Upper lobe of right lung (tissue), 1 donor: ENCODE results near the gene IL31. TPM values are rescaled to one million over a fixed set of nuclear protein-coding genes. Genes with fewer than 3 reads are reported as not detected.
A peak's percentile ranks its signal among the peaks of the same experiment; 100 is the strongest.
"Not testable (repeated sequence)": the region's sequence is repeated elsewhere in the genome, so short reads cannot be mapped to it uniquely, and the experiment has no call there.

ENCODE experiments used
- ATAC-seq: fragments of 200-7000 bp; cut with Tn5 transposase; one replicate; pipeline ENCODE4 v1.9.1; 2020; ENCODE audit warnings: mild to moderate bottlenecking, moderate library complexity
- DNase-seq: peaks from one replicate; pipeline ENCODE4 v3.0.0-alpha.2; 2020
- H3K27ac ChIP-seq: fragments of 200-600 bp; one replicate; pipeline ENCODE4 v1.8.0; 2022
- H3K27me3 ChIP-seq: fragments of 200-600 bp; one replicate; pipeline ENCODE4 v1.8.0; 2022; ENCODE audit warnings: mild to moderate bottlenecking
- H3K36me3 ChIP-seq: fragments of 200-600 bp; one replicate; pipeline ENCODE4 v1.8.0; 2022
- H3K4me1 ChIP-seq: fragments of 200-600 bp; one replicate; pipeline ENCODE4 v1.8.0; 2022
- H3K4me3 ChIP-seq: fragments of 200-600 bp; one replicate; pipeline ENCODE4 v1.8.0; 2022; ENCODE audit warnings: mild to moderate bottlenecking
- H3K9me3 ChIP-seq: fragments of 200-600 bp; one replicate; pipeline ENCODE4 v1.8.0; 2022
- CTCF ChIP-seq: fragments of 200-600 bp; IDR thresholded peaks from one replicate; pipeline ENCODE4 v1.8.0; 2022; ENCODE audit warnings: antibody characterized with exemption
- intact Hi-C: fragments of 100-400 bp; cut with DNase I; formaldehyde crosslinking; loops from one replicate; pipeline ENCODE4 v1.11.0; 2022
- total RNA-seq: library from RNA; stranded (reverse); fragmentation: NEBNext Ultra II Directional; extraction: Animal tissue kit (Norgen Biotek cat#: 25700); gene quantifications from one replicate; pipeline ENCODE4 v1.2.1, GENCODE V29; 2021
- donor health status: DM: no; HTN: yes; CAD: no; lungs with severe emphysema.

Gene IL31
- total RNA-seq, 1 donor from 2014 or later = not detected

DNA sequence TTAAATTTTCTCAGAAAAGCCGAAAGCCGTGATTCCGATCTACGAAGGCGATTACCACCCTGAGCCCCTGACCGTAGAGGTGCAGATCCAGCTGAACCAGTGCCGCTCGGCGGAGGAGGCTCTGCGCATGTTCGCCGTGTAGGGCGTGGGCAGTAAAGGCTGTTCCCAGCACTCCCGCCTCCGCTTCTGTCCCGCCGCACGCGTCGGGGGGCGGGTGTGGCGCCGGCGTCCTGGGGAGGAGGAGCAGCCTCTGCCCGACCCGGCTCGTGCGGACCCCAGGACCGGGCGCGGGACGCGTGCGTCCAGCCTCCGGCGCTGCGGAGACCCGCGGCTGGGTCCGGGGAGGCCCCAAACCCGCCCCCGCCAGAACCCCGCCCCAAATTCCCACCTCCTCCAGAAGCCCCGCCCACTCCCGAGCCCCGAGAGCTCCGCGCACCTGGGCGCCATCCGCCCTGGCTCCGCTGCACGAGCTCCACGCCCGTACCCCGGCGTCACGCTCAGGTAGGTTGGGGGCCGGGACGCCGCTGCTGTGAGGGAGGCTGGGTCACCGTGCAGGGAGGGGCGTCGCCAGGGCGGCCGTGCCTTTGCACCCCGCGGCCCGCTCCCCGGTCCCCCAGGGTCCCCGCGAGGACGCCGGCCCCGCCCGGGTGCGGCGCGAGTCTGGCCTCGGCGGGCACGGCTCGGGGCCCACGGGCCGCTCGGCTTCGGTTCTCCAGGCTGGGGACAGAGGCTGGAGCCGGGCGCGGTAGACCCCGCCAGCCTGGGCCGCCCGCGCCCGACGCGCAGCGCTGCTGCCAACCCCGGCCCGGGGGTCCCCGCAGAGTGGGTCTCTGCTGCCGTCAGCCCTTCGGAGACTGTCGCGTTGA is 29.5 kb upstream of the IL31 start, which contains the start of gene B3GNT4:
Gene B3GNT4 (plus strand): TSS at position 409 of the 866 bp plus-strand sequence. CDS start 910 bp downstream, outside the sequence.
- DNase-seq (peak; percentile 88), ATAC-seq (peak; percentile 87)
- H3K36me3 ChIP-seq = peaks cover 14% of the 10 kb centered on the region
- H3K9me3 ChIP-seq = no peaks in the 10 kb centered on the region
- peaks cover 13% of the 10 kb centered on the region for H3K4me1 ChIP-seq
- no peak for TF ChIP-seq CTCF
- intact Hi-C loops = no loop called here
- H3K27ac ChIP-seq = no peak within 1 kb of the TSS
- peaks cover 63% of the 10 kb centered on the region for H3K27me3 ChIP-seq
- H3K4me3 ChIP-seq = peak within 1 kb of the TSS; percentile 64

GRCh38 chr12:122202811-122203210 is 28.8 kb upstream of the IL31 start:
- Histone ChIP-seq H3K4me1 (peaks cover 13% of the 10 kb centered on the region), H3K4me3 (peak overlapping the region; percentile 64), H3K27me3 (peaks cover 63% of the 10 kb centered on the region)
- intact Hi-C loops, H3K9me3 ChIP-seq, ATAC-seq, H3K36me3 ChIP-seq, H3K27ac ChIP-seq, DNase-seq: not testable (repeated sequence)

DNA sequence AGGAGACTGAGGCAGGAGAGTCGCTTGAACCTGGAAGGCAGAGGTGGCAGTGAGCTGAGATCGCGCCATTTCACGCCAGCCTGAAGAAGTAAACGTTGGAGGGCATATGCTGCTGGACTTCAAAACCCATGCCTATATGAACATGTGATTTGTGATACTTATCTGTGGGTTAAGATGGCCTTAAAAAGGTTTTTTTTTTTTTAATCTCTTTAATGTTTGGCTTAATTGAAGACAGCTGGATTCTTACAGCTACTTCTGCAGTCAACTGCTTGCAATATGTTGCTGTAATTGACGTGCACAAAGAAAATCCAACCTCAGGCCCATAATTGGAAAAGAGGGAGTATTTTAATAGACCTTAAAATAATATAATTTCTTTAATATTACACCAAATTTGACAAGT is 28.0 kb upstream of the IL31 start:
- TF ChIP-seq CTCF = no peak
- no peak for ATAC-seq
- no peaks in the 10 kb centered on the region for H3K36me3 ChIP-seq
- H3K4me1 ChIP-seq = peaks cover 13% of the 10 kb centered on the region
- no peak overlapping the region for H3K27ac ChIP-seq
- peaks cover 63% of the 10 kb centered on the region for H3K27me3 ChIP-seq
- no peak overlapping the region for H3K4me3 ChIP-seq
- no peak for DNase-seq
- no peaks in the 10 kb centered on the region for H3K9me3 ChIP-seq
- intact Hi-C loops = no loop called here

GRCh38 chr12:122201381-122201780 is 27.4 kb upstream of the IL31 start:
- DNase-seq (peak; percentile 40), ATAC-seq (no peak)
- Histone ChIP-seq H3K36me3 (no peaks in the 10 kb centered on the region), H3K4me1 (peaks cover 13% of the 10 kb centered on the region), H3K9me3 (no peaks in the 10 kb centered on the region), H3K27me3 (peaks cover 63% of the 10 kb centered on the region), H3K27ac (no peak overlapping the region), H3K4me3 (no peak overlapping the region)
- intact Hi-C loops = no loop called here
- TF ChIP-seq CTCF = no peak

DNA sequence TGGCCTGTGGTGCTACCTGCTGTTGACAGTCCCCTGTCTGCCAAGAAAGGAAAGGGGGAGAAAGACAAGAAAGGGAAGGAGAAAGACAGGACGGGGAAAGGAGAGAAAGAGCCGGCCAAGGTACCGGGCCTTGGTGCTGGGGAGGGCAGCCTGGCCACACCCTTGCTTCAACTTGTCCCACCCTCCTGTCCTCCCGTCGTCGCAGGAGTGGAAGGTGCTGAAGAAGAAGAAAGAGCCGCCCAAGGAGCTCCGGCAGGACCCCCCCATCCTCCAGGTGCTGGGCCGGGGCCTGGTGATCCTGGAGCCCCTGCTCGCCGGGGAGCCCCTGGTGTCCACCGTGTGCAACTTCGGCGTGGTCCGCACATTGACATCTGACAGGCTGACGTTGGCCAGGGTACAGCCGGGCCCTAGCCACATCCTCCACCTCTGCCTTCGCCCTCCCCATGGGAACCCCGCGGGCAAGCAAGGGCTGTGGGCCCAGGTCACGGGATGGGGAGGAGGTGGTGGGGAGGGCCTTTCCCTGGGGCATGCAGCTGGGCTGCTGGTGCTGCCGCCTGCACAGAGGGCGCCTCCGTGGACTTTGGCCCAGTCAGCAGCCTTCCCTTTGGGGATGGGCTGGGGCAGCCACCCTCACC is 26.6 kb upstream of the IL31 start:
- DNase-seq (peak; percentile 59), ATAC-seq (no peak)
- no peak overlapping the region for H3K27ac ChIP-seq
- intact Hi-C loops = no loop called here
- H3K9me3 ChIP-seq = no peaks in the 10 kb centered on the region
- no peaks in the 10 kb centered on the region for H3K36me3 ChIP-seq
- H3K4me3 ChIP-seq = no peak overlapping the region
- peaks cover 13% of the 10 kb centered on the region for H3K4me1 ChIP-seq
- H3K27me3 ChIP-seq = peaks cover 63% of the 10 kb centered on the region
- no peak for TF ChIP-seq CTCF
